Measurements from ENCODE around the gene WRAP53.

WRAP53 gene

DNA sequence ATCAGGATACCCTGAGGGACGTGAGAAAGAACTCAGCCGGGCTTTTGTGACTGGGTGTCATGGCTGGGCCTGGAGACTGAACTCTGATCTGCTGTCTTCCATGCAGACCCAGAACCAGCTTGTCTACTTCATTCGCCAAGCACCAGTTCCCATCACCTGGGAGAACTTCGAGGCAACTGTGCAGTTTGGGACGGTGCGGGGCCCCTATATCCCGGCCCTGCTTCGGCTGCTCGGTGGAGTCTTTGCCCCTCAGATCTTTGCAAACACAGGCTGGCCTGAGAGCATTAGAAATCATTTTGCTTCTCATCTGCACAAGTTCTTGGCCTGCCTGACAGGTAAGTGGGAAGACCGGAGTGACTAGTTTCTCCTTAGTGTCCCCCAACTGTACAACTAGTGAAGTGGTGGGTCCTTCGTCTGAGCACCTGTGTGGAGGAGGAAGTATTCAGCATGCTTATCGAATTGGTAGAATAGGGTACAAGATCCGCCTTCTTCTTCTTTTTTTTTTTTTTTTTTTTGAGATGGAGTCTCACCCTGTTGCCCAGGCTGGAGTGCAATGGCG lies 44.8 kb downstream of the WRAP53 start:
- Histone ChIP-seq H3K27me3 (ENCODE audit: insufficient read depth, low read length, poor library complexity, severe bottlenecking) (no peaks in the 10 kb centered on the region), H4K20me1 (ENCODE audit: insufficient read depth, low read length, poor library complexity, severe bottlenecking) (no peaks in the 10 kb centered on the region), H3K4me3 (ENCODE audit: low read length, poor library complexity, severe bottlenecking) (no peak overlapping the region), H3K9me3 (ENCODE audit: insufficient read depth, low read depth, low read length) (no peaks in the 10 kb centered on the region), H3K79me2 (ENCODE audit: insufficient read depth, low read length) (no peaks in the 10 kb centered on the region), H3K4me2 (ENCODE audit: low read depth, low read length, poor library complexity, severe bottlenecking) (no peak overlapping the region), H3K9ac (ENCODE audit: low read depth, low read length, poor library complexity, severe bottlenecking) (no peak overlapping the region), H3K4me1 (ENCODE audit: insufficient read depth, low read length, poor library complexity, severe bottlenecking) (no peaks in the 10 kb centered on the region), H3F3A (ENCODE audit: low read depth) (no peaks in the 10 kb centered on the region), H3K9me2 (replicated peaks; ENCODE audit: low read depth, low read length) (no peaks in the 10 kb centered on the region), H2AFZ (ENCODE audit: low read length) (no peak overlapping the region), H3K36me3 (ENCODE audit: insufficient read depth, low read length) (no peaks in the 10 kb centered on the region)
- TF ChIP-seq CTCF (conservative IDR thresholded peaks at IDR 0.05; ENCODE audit: low read length), result no peak
- no peak for TF ChIP-seq EZH2phosphoT487 (IDR thresholded peaks at IDR 0.05; ENCODE audit: borderline replicate concordance)

DNA sequence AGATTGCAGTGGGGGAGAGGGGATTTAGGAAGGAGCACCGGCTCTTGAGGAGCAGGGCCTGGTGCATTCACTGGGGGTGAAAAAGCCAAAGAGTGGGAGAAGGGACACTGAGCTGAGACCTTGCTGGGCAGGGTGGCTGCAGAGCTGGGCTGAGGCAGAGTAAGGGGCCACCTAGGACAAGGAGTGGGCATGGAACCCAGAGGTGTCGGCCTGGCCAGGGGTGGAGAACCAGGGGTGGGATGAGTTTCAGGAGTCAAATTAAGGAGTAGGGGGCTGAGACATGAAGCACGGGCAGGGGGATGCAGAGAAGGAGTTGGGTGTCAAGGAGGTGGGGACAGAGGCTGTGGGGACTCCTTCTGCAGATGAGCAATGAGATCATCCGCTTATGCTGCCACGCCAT lies 49.3 kb downstream of the WRAP53 start:
- no peaks in the 10 kb centered on the region for H3K9me2 ChIP-seq (replicated peaks; ENCODE audit: low read depth, low read length)
- no peak overlapping the region for H2AFZ ChIP-seq (ENCODE audit: low read length)
- H3K36me3 ChIP-seq (ENCODE audit: insufficient read depth, low read length), result no peaks in the 10 kb centered on the region
- H3F3A ChIP-seq (ENCODE audit: low read depth), result no peaks in the 10 kb centered on the region
- no peaks in the 10 kb centered on the region for H3K27me3 ChIP-seq (ENCODE audit: insufficient read depth, low read length, poor library complexity, severe bottlenecking)
- H3K9me3 ChIP-seq (ENCODE audit: insufficient read depth, low read depth, low read length), result no peaks in the 10 kb centered on the region
- no peak overlapping the region for H3K4me2 ChIP-seq (ENCODE audit: low read depth, low read length, poor library complexity, severe bottlenecking)
- H3K79me2 ChIP-seq (ENCODE audit: insufficient read depth, low read length), result no peaks in the 10 kb centered on the region
- no peaks in the 10 kb centered on the region for H4K20me1 ChIP-seq (ENCODE audit: insufficient read depth, low read length, poor library complexity, severe bottlenecking)
- H3K4me3 ChIP-seq (ENCODE audit: low read length, poor library complexity, severe bottlenecking), result no peak overlapping the region
- TF ChIP-seq CTCF (conservative IDR thresholded peaks at IDR 0.05; ENCODE audit: low read length) (no peak), EZH2phosphoT487 (IDR thresholded peaks at IDR 0.05; ENCODE audit: borderline replicate concordance) (no peak)
- no peaks in the 10 kb centered on the region for H3K4me1 ChIP-seq (ENCODE audit: insufficient read depth, low read length, poor library complexity, severe bottlenecking)
- no peak overlapping the region for H3K9ac ChIP-seq (ENCODE audit: low read depth, low read length, poor library complexity, severe bottlenecking)

GRCh38 chr17:7739746-7740145 lies 51.5 kb downstream of the WRAP53 start:
- Histone ChIP-seq H4K20me1 (ENCODE audit: insufficient read depth, low read length, poor library complexity, severe bottlenecking) (no peaks in the 10 kb centered on the region), H3K36me3 (ENCODE audit: insufficient read depth, low read length) (no peaks in the 10 kb centered on the region)

More at GRCh38 chr17:7739746-7740145, 51.5 kb downstream of the WRAP53 start:
- Histone ChIP-seq H3K4me3 (ENCODE audit: low read length, poor library complexity, severe bottlenecking) (no peak overlapping the region), H3F3A (ENCODE audit: low read depth) (no peaks in the 10 kb centered on the region), H3K4me2 (ENCODE audit: low read depth, low read length, poor library complexity, severe bottlenecking) (no peak overlapping the region), H2AFZ (ENCODE audit: low read length) (no peak overlapping the region), H3K9me2 (replicated peaks; ENCODE audit: low read depth, low read length) (no peaks in the 10 kb centered on the region), H3K79me2 (ENCODE audit: insufficient read depth, low read length) (no peaks in the 10 kb centered on the region), H3K9me3 (ENCODE audit: insufficient read depth, low read depth, low read length) (no peaks in the 10 kb centered on the region), H3K27me3 (ENCODE audit: insufficient read depth, low read length, poor library complexity, severe bottlenecking) (no peaks in the 10 kb centered on the region), H3K9ac (ENCODE audit: low read depth, low read length, poor library complexity, severe bottlenecking) (no peak overlapping the region), H3K4me1 (ENCODE audit: insufficient read depth, low read length, poor library complexity, severe bottlenecking) (no peaks in the 10 kb centered on the region)
- TF ChIP-seq EZH2phosphoT487 (IDR thresholded peaks at IDR 0.05; ENCODE audit: borderline replicate concordance), result no peak
- TF ChIP-seq CTCF (conservative IDR thresholded peaks at IDR 0.05; ENCODE audit: low read length), result no peak

All from Loucy (cell line).